ENCODE data around the gene NPLOC4. TPM values are rescaled to one million over a fixed set of nuclear protein-coding genes. Genes with fewer than 3 reads are reported as not detected.
A peak's percentile ranks its signal among the peaks of the same experiment; 100 is the strongest.

The NPLOC4 gene
- total RNA-seq, 1 experiment from 2014 or later: 93.9 TPM

- DNase-seq (ENCODE audit: low spot score): peak; percentile 40
These were observed 128.2 kb downstream of the NPLOC4 start for GRCh38 chr17:81508639-81509206.

Other genes with a start within 250 kb of the NPLOC4 start
- gene BAHCC1, start 241.7 kb downstream of the NPLOC4 start, total RNA-seq (2014; rRNA removed; shearing (Covaris generic)): 0.95 and 2.0 TPM in 2 replicates
- gene ACTG1, start 124.3 kb downstream of the NPLOC4 start, total RNA-seq (2014; rRNA removed; shearing (Covaris generic)): 5,134 and 6,456 TPM in 2 replicates
- gene FSCN2, start 108.7 kb downstream of the NPLOC4 start, total RNA-seq (2014; rRNA removed; shearing (Covaris generic)): 0.81 and 1.7 TPM in 2 replicates
- 29.7 and 39.9 TPM in 2 replicates for gene FAAP100, start 84.8 kb downstream of the NPLOC4 start, total RNA-seq (2014; rRNA removed; shearing (Covaris generic))
- 5.7 and 6.8 TPM in 2 replicates for gene TSPAN10, start 84 bp upstream of the NPLOC4 start, total RNA-seq (2014; rRNA removed; shearing (Covaris generic))
- gene PDE6G, start 19.4 kb upstream of the NPLOC4 start, total RNA-seq (2014; rRNA removed; shearing (Covaris generic)): 1.1 and 2.0 TPM in 2 replicates
- 42.0 and 58.8 TPM in 2 replicates for gene OXLD1, start 29.5 kb upstream of the NPLOC4 start, total RNA-seq (2014; rRNA removed; shearing (Covaris generic))
- gene CCDC137, start 29.6 kb upstream of the NPLOC4 start, total RNA-seq (2014; rRNA removed; shearing (Covaris generic)): 18.5 and 21.7 TPM in 2 replicates
- 41.0 and 45.6 TPM in 2 replicates for gene ARL16, start 46.7 kb upstream of the NPLOC4 start, total RNA-seq (2014; rRNA removed; shearing (Covaris generic))
- 144 and 199 TPM in 2 replicates for gene HGS, start 46.9 kb upstream of the NPLOC4 start, total RNA-seq (2014; rRNA removed; shearing (Covaris generic))
- gene MRPL12, start 66.3 kb upstream of the NPLOC4 start, total RNA-seq (2014; rRNA removed; shearing (Covaris generic)): 32.3 and 37.0 TPM in 2 replicates
- gene SLC25A10, start 75.2 kb upstream of the NPLOC4 start, total RNA-seq (2014; rRNA removed; shearing (Covaris generic)): 81.5 and 101 TPM in 2 replicates
- not detected in 2 replicates for gene GCGR, start 167.0 kb upstream of the NPLOC4 start, total RNA-seq (2014; rRNA removed; shearing (Covaris generic))
- 45.8 and 51.4 TPM in 2 replicates for gene MCRIP1, start 196.2 kb upstream of the NPLOC4 start, total RNA-seq (2014; rRNA removed; shearing (Covaris generic))
- not detected in 2 replicates for gene PPP1R27, start 197.9 kb upstream of the NPLOC4 start, total RNA-seq (2014; rRNA removed; shearing (Covaris generic))
- 1,091 and 1,235 TPM in 2 replicates for gene P4HB, start 223.4 kb upstream of the NPLOC4 start, total RNA-seq (2014; rRNA removed; shearing (Covaris generic))
- gene ARHGDIA, start 234.2 kb upstream of the NPLOC4 start, total RNA-seq (2014; rRNA removed; shearing (Covaris generic)): 173 and 183 TPM in 2 replicates

All from A172 (cell line).